Measurements from ENCODE around the gene TPD52L1. TPM values are rescaled to one million over a fixed set of nuclear protein-coding genes. Genes with fewer than 3 reads are reported as not detected.
A peak's percentile ranks its signal among the peaks of the same experiment; 100 is the strongest.

Gene TPD52L1
- total and polyA plus RNA-seq, 2 of the 13 experiments (the other 11 are each of a cell fraction or from before 2014, with no cell fraction given) = 0.49 to 0.53 TPM

DNA sequence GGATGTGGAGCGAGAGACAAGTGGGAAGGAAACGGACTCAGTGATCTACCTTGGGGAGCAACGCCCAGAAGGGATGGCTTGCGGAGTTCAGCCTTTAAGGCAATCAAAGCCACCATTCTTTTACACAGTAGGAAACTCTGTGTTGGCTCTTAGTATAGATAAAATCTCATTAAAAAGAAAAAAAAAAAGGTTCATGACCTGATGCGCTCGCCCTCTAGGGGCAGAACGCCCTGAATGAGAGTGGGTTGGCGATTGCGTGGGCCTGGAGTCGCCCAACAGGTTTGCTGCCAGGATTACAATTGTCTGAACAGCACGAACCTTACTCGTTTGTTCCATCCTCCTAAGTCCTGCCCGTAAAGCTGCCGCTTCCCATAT lies 1.2 kb downstream of the TPD52L1 start:
- ChIA-PET CTCF (ENCODE audit: low intra/inter-chr PET ratio, low total read pairs) (no interaction called here), POLR2A (no interaction called here)
- H4K20me1 ChIP-seq (ENCODE audit: insufficient read depth, low read length) = no peaks in the 10 kb centered on the region
- BruUV-seq (replicated peaks) = no TSS peak
- no peaks in the 10 kb centered on the region for H3K9me3 ChIP-seq (ENCODE audit: low read length)
- in situ Hi-C loops (cut with HindIII; ENCODE audit: extremely low pct_ligation_motif_present, low pct_unique_long_range_greater_than_20kb) (no loop called here), intact Hi-C loops (cut with micrococcal nuclease; ENCODE audit: unreplicated experiment) (loop anchor here (5.0 kb wide), 1 partner anchor 192 kb away; the partner anchor contains the start of gene RNF217)
- H3K36me3 ChIP-seq (replicated peaks in 1 of 2; ENCODE audit: control insufficient read depth in 1 of 2, insufficient read depth in 2 of 2, low read length in 2 of 2) = no peaks in the 10 kb centered on the region
- DNase-seq (ENCODE audit: low spot score) (peak; percentile 7), ATAC-seq (peak; percentile 47), FAIRE-seq (no peak)
- H3K4me3 ChIP-seq (replicated peaks in 1 of 3; ENCODE audit: insufficient read depth in 1 of 3, low read depth in 2 of 3, low read length in 3 of 3) = peak overlapping the region in 1 of 3 experiments; percentile 69; a peak in 1 of 6 replicates
- WGBS (ENCODE audit: low lambda C conversion rate) = 67% methylated on average over 14 of the region's 14 CpGs
- peak; percentile 34; the same call in 1 of the 2 replicates for TF ChIP-seq ZBTB33 (CRISPR knock-in tag; IDR thresholded peaks at IDR 0.05)
- TF ChIP-seq, protein P1, sequence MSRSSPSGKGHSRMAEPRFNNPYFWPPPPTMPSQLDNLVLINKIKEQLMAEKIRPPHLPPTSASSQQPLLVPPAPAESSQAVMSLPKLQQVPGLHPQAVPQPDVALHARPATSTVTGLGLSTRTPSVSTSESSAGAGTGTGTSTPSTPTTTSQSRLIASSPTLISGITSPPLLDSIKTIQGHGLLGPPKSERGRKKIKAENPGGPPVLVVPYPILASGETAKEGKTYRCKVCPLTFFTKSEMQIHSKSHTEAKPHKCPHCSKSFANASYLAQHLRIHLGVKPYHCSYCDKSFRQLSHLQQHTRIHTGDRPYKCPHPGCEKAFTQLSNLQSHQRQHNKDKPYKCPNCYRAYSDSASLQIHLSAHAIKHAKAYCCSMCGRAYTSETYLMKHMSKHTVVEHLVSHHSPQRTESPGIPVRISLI (CRISPR knock-in tag; IDR thresholded peaks at IDR 0.05; ENCODE audit: borderline replicate concordance) = peak; percentile 63; the same call in 1 of the 2 replicates
- TF ChIP-seq NFIC (IDR thresholded peaks at IDR 0.05; ENCODE audit: low read length) = no peak
- no peak for TF ChIP-seq KLF16 (CRISPR knock-in tag; IDR thresholded peaks at IDR 0.05)
- no peak overlapping the region for H3K9ac ChIP-seq (ENCODE audit: insufficient read depth, low read depth, low read length)
- no peaks in the 10 kb centered on the region for H3K79me2 ChIP-seq (ENCODE audit: insufficient read depth, low read length)
- H3K27me3 ChIP-seq (ENCODE audit: control insufficient read depth in 1 of 2, insufficient read depth in 2 of 2, low read length in 2 of 2) = peaks cover 3 to 21% of the 10 kb centered on the region in 2 experiments; a peak in 3 of 5 replicates
- peak overlapping the region; percentile 92 for H3K4me2 ChIP-seq (ENCODE audit: low read depth, low read length)
- H2AFZ ChIP-seq (ENCODE audit: low read length) = no peak overlapping the region
- no peak overlapping the region for H3K27ac ChIP-seq (ENCODE audit: extremely low read length, insufficient read depth, low read length)
- H3K4me1 ChIP-seq (ENCODE audit: insufficient read depth, low read length) = peaks cover 11% of the 10 kb centered on the region

DNA sequence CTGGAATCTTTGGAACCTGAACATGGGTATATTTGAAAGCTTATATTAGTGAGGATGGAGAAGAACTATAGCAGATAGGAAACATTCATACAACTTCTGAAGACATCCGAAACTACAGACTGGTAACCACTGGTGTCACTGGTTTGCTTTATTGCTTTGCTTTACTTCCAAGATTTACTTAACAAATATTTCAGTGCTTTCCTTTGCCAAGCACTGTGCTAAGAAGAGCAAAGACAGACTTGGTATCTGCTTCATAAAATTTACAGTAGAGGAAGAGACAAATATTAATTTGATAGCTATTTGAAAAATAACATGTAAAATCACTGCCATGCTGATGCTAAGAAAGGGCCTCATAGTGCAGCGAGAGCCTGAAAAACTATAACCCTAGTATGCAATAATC lies 1.8 kb downstream of the TPD52L1 start:
- ChIA-PET POLR2A (no interaction called here), CTCF (ENCODE audit: low intra/inter-chr PET ratio, low total read pairs) (no interaction called here)
- DNase-seq (ENCODE audit: low spot score) (no peak), FAIRE-seq (no peak), ATAC-seq (no peak)
- Histone ChIP-seq H2AFZ (ENCODE audit: low read length) (no peak overlapping the region), H3K79me2 (ENCODE audit: insufficient read depth, low read length) (no peaks in the 10 kb centered on the region), H3K9ac (ENCODE audit: insufficient read depth, low read depth, low read length) (no peak overlapping the region), H4K20me1 (ENCODE audit: insufficient read depth, low read length) (no peaks in the 10 kb centered on the region), H3K27me3 (ENCODE audit: control insufficient read depth in 1 of 2, insufficient read depth in 2 of 2, low read length in 2 of 2) (peaks cover 3 to 21% of the 10 kb centered on the region in 2 experiments; a peak in 3 of 5 replicates), H3K36me3 (replicated peaks in 1 of 2; ENCODE audit: control insufficient read depth in 1 of 2, insufficient read depth in 2 of 2, low read length in 2 of 2) (no peaks in the 10 kb centered on the region), H3K4me2 (ENCODE audit: low read depth, low read length) (no peak overlapping the region), H3K27ac (ENCODE audit: extremely low read length, insufficient read depth, low read length) (no peak overlapping the region), H3K4me1 (ENCODE audit: insufficient read depth, low read length) (peaks cover 11% of the 10 kb centered on the region), H3K9me3 (ENCODE audit: low read length) (no peaks in the 10 kb centered on the region), H3K4me3 (replicated peaks in 1 of 3; ENCODE audit: insufficient read depth in 1 of 3, low read depth in 2 of 3, low read length in 3 of 3) (no peak overlapping the region)
- WGBS (ENCODE audit: low lambda C conversion rate) = 67% methylated on average over 2 of the region's 2 CpGs
- intact Hi-C loops (cut with micrococcal nuclease; ENCODE audit: unreplicated experiment) (no loop called here), in situ Hi-C loops (cut with HindIII; ENCODE audit: extremely low pct_ligation_motif_present, low pct_unique_long_range_greater_than_20kb) (no loop called here)
- no TSS peak for BruUV-seq (replicated peaks)
- TF ChIP-seq KLF11 (CRISPR knock-in tag; IDR thresholded peaks at IDR 0.05) = no peak
- TF ChIP-seq ZNF12 (CRISPR knock-in tag; IDR thresholded peaks at IDR 0.05) = no peak
- TF ChIP-seq PCBP1 (IDR thresholded peaks at IDR 0.05; ENCODE audit: borderline replicate concordance, low read depth, low read length) = no peak
- TF ChIP-seq ZNF775 (CRISPR knock-in tag; IDR thresholded peaks at IDR 0.05; ENCODE audit: borderline replicate concordance) = no peak
- TF ChIP-seq KAT2B (IDR thresholded peaks at IDR 0.05; ENCODE audit: borderline replicate concordance, low read depth, low read length) = no peak
- no peak for TF ChIP-seq ADNP (CRISPR knock-in tag; IDR thresholded peaks at IDR 0.05)
- TF ChIP-seq, protein P2, sequence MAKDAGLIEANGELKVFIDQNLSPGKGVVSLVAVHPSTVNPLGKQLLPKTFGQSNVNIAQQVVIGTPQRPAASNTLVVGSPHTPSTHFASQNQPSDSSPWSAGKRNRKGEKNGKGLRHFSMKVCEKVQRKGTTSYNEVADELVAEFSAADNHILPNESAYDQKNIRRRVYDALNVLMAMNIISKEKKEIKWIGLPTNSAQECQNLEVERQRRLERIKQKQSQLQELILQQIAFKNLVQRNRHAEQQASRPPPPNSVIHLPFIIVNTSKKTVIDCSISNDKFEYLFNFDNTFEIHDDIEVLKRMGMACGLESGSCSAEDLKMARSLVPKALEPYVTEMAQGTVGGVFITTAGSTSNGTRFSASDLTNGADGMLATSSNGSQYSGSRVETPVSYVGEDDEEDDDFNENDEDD (CRISPR knock-in tag; IDR thresholded peaks at IDR 0.05; ENCODE audit: borderline replicate concordance) = no peak
- TF ChIP-seq SP140L (CRISPR knock-in tag; IDR thresholded peaks at IDR 0.05; ENCODE audit: borderline replicate concordance) = no peak
- TF ChIP-seq SMYD3 (CRISPR knock-in tag; IDR thresholded peaks at IDR 0.05) = no peak
- no peak for TF ChIP-seq ZNF619 (CRISPR knock-in tag; IDR thresholded peaks at IDR 0.05)
- TF ChIP-seq ZNF552 (CRISPR knock-in tag; IDR thresholded peaks at IDR 0.05; ENCODE audit: borderline replicate concordance) = no peak
- no peak for TF ChIP-seq RFX3 (CRISPR knock-in tag; IDR thresholded peaks at IDR 0.05)
- no peak for TF ChIP-seq KLF16 (CRISPR knock-in tag; IDR thresholded peaks at IDR 0.05)
